Measurements from ENCODE around the gene SH3GL1. TPM values are rescaled to one million over a fixed set of nuclear protein-coding genes. Genes with fewer than 3 reads are reported as not detected.
A peak's percentile ranks its signal among the peaks of the same experiment; 100 is the strongest.

The SH3GL1 gene
- polyA plus RNA-seq, 1 donor: 54.0 TPM

- peak; percentile 99 for DNase-seq
Measured at GRCh38 chr19:4402171-4403004, 2.0 kb upstream of the SH3GL1 start, which contains the start of gene CHAF1A. Gene CHAF1A (plus strand): TSS chr19:4402640. CDS start chr19:4402763, 123 bp downstream.

- no peak for DNase-seq
Measured at GRCh38 chr19:4401769-4402170, 1.4 kb upstream of the SH3GL1 start.

DNA sequence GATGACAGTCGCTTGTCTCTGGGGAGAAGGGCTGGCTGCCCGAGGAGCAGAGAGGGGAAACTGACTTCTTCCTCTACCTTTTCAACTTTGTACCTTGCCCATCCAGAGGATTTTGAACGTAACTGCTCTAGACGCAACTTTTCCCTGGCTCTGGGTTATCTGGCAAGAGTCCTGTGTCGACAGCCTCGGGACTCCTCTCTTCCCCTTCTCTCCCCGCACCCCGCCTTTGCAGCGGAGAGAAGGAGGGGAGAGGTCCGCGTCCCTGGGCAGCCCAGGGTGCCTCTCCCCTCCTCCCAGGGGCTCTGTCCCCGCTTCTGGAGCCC, 574 bp downstream of the SH3GL1 start:
- no peak for DNase-seq

DNA sequence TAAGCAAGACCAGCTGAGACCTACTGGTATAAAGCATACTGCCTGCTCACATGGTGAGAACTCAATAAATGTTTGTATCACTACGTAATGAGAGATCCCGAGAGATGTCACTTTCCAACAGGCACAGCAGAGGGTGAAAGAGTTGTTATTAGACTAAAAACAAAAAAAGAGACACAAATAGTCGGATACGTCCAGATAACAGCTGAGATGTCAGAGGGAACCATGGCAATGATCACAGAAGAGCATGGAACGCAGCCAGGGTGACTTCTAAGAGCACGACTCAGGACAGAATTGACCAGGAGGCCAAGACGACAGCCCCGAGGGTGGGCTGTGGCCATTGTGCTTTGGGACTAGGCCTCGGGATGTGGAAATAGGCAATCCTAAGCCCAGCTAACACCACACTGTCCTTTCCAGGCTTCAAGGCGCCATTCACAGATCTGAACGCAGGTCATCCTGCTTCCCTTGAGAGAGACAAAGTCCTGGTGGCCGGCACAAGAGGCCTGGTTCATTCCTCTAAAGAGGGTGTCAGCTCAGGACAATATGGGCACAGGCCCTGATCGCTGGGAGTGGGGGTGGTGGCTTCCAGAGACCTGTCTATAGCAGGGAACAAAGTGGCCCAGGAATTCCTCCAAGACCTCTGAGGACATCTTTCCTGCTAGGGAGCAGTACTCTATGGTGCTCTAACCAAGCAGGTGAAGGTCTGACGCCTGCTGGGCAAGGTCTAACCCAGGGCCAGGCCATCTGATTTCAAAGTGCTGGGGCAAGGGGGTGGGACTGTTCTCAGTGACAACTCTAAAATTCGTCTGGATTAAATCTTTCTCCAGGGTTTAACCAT, 3.2 kb downstream of the SH3GL1 start:
- no peak for DNase-seq

DNA sequence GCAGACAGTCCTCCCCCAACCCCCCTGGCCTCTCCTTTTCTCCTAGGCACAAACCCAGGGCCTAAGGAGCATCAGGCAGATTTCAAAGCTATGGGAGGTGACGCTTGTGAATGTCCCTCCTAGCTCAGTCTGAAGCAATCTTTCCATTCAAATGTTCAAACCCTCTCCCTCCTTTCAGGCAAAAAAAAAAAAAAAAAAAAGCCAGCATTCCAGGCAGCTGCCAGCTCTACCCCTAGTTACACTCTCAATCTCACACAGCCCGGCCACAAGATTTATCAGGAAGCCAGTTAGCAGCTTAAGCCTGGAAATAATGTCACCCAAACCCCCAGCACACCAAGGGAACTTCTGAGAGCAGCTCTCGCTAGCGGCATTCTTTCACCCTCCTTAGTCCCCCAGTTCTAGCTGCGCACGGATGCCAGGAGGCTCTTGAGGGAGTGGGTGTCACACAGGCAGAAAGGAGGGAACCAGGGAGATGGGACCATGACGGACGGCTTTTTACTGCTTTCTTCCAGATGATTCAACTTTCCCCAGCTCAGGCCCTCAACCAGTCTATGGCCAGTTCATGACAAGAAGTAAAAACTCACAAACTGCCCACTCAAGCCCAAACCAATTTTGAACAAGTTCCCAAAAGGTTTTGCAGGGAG, 6.3 kb downstream of the SH3GL1 start:
- DNase-seq: no peak

DNA sequence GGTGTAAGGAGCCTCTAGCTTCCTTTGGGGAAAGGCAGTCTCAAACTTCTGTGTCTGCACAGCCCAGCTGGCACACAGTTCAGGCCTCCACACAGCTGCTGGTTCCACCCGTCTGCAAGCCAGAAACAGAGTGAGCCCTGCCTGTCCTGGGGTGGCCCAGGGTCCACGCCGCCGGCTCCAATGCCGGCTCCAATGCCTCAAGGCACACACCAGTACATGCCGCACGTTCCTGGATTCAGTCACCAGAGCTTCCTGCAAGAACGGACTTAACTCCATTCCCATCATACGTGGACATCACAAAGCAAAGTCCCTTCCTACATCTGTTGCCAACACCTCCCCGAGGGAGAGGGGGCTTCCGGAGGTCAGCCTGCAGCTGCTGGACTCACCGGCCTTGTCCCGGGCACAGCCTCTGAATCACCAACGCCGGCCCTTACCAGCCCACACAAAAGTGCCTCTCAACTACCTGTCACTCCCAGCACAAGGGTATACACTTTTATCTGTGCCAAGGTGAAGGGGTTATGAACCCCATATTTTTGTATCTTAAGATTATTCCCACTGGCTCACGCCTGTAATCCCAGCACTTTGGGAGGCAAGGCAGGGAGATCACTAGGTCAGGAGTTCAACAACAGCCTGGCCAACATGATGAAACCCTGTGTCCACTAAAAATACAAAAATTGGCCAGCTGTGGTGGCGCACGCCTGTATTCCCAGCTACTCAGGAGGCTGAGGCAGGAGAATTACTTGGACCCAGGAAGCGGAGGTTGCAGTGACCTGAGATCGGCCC, 8.5 kb downstream of the SH3GL1 start:
- DNase-seq: no peak

- DNase-seq: no peak
Measured at GRCh38 chr19:4391306-4391693, 9.0 kb downstream of the SH3GL1 start.

DNA sequence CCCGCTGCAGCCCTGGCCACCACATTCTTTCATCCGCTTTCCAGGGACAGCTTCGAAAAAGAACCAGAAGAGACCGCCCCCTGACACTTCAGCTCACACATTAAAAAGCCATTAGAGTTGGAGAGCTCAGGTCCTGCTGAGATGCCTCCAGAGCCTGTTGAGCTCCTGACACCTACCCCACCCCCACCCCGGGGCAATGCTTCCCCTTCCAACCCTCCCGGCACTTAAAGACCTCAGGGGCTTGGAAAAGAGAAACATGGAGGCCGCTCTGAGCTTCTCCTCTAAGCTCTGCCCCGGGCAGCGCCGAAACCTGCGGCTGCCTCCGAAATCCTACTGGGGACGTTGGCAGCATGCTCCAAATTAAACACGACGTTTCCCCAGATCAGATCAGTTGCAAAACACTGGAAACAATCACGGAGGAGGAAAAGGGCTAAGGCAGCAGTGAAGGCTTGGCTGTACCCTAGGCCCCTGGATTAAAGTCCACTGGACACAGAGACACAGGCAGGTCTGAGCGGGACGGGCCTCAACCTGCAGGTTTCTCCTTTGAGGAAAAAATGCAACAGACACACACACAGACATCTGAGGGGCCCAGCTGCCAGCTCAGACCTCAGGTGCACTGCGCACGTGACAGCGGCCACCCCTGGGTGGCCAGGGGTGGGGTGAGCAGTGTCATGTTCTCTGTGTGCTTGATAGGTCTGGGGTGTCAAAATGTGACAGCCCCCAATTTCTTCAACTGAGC, 9.6 kb downstream of the SH3GL1 start:
- DNase-seq: no peak

GRCh38 chr19:4390017-4390566, 10.3 kb downstream of the SH3GL1 start:
- no peak for DNase-seq

DNA sequence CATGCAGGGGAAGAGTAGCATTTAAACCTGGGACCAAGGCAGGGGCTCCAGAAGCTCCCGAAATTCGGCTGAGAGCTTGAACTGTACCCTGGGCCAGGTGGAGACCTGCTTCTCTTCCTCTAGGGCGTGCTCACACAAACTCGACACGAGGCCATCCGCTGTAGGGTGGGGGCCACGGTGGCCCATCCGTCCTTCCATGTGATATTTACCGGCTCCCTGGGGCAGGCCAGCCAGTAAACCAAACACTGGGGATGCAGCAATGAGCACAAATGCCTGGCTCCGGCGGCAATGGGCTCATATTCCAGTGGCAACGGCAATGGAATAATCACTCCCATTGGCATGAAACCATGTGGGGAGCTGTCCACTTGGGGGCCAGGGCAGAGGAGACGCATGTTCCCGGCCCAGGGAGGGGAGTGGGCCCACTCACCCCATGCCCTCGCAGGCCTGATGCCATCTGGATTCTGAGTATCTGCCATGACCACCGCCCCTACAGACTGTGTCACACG, 10.8 kb downstream of the SH3GL1 start:
- no peak for DNase-seq

- no peak for DNase-seq
Measured at GRCh38 chr19:4389064-4389375, 11.3 kb downstream of the SH3GL1 start.

GRCh38 chr19:4388337-4389063, 11.8 kb downstream of the SH3GL1 start:
- no peak for DNase-seq

- no peak for DNase-seq
Measured at GRCh38 chr19:4386041-4386782, 14.1 kb downstream of the SH3GL1 start.

GRCh38 chr19:4385291-4386040, 14.9 kb downstream of the SH3GL1 start:
- no peak for DNase-seq

DNA sequence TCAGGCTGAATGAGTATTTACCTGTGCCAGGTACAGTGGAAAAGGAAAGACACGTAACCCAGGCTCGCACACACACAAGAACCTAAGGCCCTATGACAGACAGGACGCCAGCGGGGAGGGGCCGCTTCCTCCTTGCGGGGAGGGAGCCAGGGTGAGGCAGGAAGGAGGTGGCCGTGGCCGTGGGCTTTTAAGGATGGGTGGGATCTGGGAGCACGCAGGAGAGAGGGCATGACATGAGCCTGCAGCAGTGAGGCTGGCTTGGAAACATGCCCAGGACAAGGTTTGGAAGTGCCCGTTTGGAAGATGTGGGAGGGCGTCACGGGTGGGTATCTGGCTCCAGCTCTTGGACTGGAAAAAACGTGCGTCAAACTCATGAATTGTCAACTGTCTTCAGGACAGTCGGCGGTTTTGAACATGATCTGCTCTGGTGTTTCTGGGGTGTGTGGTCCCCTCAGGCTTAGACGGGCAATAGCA, 20.1 kb downstream of the SH3GL1 start:
- no peak for DNase-seq

GRCh38 chr19:4379383-4380253, 20.7 kb downstream of the SH3GL1 start:
- DNase-seq: no peak

GRCh38 chr19:4378886-4379285, 21.5 kb downstream of the SH3GL1 start:
- DNase-seq: no peak
